H1 (cell line): Measurements from ENCODE around the gene CCDC127. TPM values are rescaled to one million over a fixed set of nuclear protein-coding genes. Genes with fewer than 3 reads are reported as not detected.

Experiments used
- CTCF ChIA-PET: fragments of 300-600 bp; sonication (Branson Sonifier 250); formaldehyde crosslinking; loops from one replicate; lab custom pipeline; 2021; ENCODE audit not compliant: partially characterized antibody; lab: Charles Lee
- POLR2A ChIA-PET: fragments of 300-600 bp; sonication (Branson Sonifier 250); formaldehyde crosslinking; loops from one replicate; lab custom pipeline; 2021; ENCODE audit warnings: inconsistent platforms; ENCODE audit not compliant: partially characterized antibody; lab: Charles Lee
- DNase-seq, 2 experiments: peaks; one replicate each; pipeline versions ENCODE4 v3.0.0 to v3.0.0-alpha.2; 2010 to 2022; ENCODE audit warnings: low spot score in 2 of 2, low read depth in 1 of 2, mixed read lengths in 1 of 2
- FAIRE-seq: peaks from 2 replicates; lab custom pipeline; 2011; peaks lifted over from hg19 to GRCh38; lab: Jason Lieb, UNC
- H2AFZ ChIP-seq: 2 replicates; pipeline ENCODE4 v1.8.1; 2012; ENCODE audit warnings: low read length, inconsistent platforms
- H2AK5ac ChIP-seq: 2 replicates; pipeline ENCODE4 v1.6.1; 2013; ENCODE audit warnings: low read depth, low read length
- H2BK120ac ChIP-seq: replicated peaks from 2 replicates; pipeline ENCODE3; 2013; ENCODE audit warnings: low read depth, low read length, inconsistent platforms
- H2BK12ac ChIP-seq: 2 replicates; pipeline ENCODE4 v1.6.1; 2013; ENCODE audit warnings: low read depth, low read length
- H2BK15ac ChIP-seq: 2 replicates; pipeline ENCODE4 v1.6.1; 2013; ENCODE audit warnings: low read length
- H2BK20ac ChIP-seq: 2 replicates; pipeline ENCODE4 v1.6.1; 2013; ENCODE audit warnings: low read length
- H2BK5ac ChIP-seq: 2 replicates; pipeline ENCODE4 v1.6.1; 2013; ENCODE audit warnings: low read depth, low read length
- H3K14ac ChIP-seq: 2 replicates; pipeline ENCODE4 v1.6.1; 2013; ENCODE audit warnings: inconsistent platforms; ENCODE audit not compliant: insufficient read length
- H3K18ac ChIP-seq: 2 replicates; pipeline ENCODE4 v1.6.1; 2013; ENCODE audit warnings: low read length; ENCODE audit errors: extremely low read depth
- H3K23ac ChIP-seq: 2 replicates; pipeline ENCODE4 v1.6.1; 2013; ENCODE audit warnings: inconsistent platforms; ENCODE audit not compliant: insufficient read length
- H3K23me2 ChIP-seq: 2 replicates; pipeline ENCODE4 v1.6.1; 2013; ENCODE audit warnings: low read depth, low read length
- H3K27ac ChIP-seq: 2 replicates; pipeline ENCODE4 v1.6.1; 2011; ENCODE audit warnings: low read depth, low read length, inconsistent platforms
- H3K27me3 ChIP-seq, 4 experiments: replicated peaks in 1 of 4; 1 replicate in 1 of 4; 2 replicates in 3 of 4; pipeline versions ENCODE4 v1.6.1 to v1.8.1; 2011 to 2013; ENCODE audit warnings: low read length in 3 of 4, mild to moderate bottlenecking in 3 of 4, inconsistent platforms in 2 of 4, mixed read lengths in 2 of 4, moderate library complexity in 1 of 4; ENCODE audit not compliant: control insufficient read depth in 3 of 4, insufficient read depth in 3 of 4; ENCODE audit errors: extremely low read depth in 1 of 4
- H3K36me3 ChIP-seq, 4 experiments: 2 replicates each; pipeline versions ENCODE4 v1.6.1 to v1.8.1; 2011 to 2013; ENCODE audit warnings: mild to moderate bottlenecking in 4 of 4, low read length in 3 of 4, moderate library complexity in 2 of 4, control low read depth in 1 of 4, inconsistent platforms in 1 of 4; ENCODE audit not compliant: insufficient read depth in 4 of 4, control insufficient read depth in 2 of 4
- H3K4ac ChIP-seq: replicated peaks from 2 replicates; pipeline ENCODE3; 2013; ENCODE audit warnings: low read length, low read depth, mixed read lengths, inconsistent platforms; ENCODE audit not compliant: insufficient read length
- H3K4me1 ChIP-seq, 4 experiments: replicated peaks in 1 of 4; 1 replicate in 1 of 4; 2 replicates in 3 of 4; pipeline versions ENCODE4 v1.6.1 to v1.8.1; 2011 to 2013; ENCODE audit warnings: low read length in 3 of 4, inconsistent platforms in 2 of 4, mixed read lengths in 1 of 4; ENCODE audit not compliant: insufficient read depth in 4 of 4, control insufficient read depth in 3 of 4
- H3K4me2 ChIP-seq, 2 experiments: 2 replicates each; pipeline versions ENCODE4 v1.6.1 to v1.8.1; 2011 to 2013; ENCODE audit warnings: low read depth in 2 of 2, low read length in 2 of 2, control low read depth in 1 of 2, inconsistent platforms in 1 of 2, mild to moderate bottlenecking in 1 of 2; ENCODE audit not compliant: insufficient read depth in 1 of 2
- H3K4me3 ChIP-seq, 4 experiments: fragments of 200-600, 300-600 bp in 1 of 4; sonication (generic), shearing (Covaris generic), sonication (Bioruptor Twin) in 1 of 4; 2 replicates each; pipeline versions ENCODE4 v1.5.1 to v1.8.1; 2011 to 2016; ENCODE audit warnings: low read length in 4 of 4, low read depth in 3 of 4, control low read depth in 2 of 4, inconsistent platforms in 2 of 4, mild to moderate bottlenecking in 2 of 4, mixed read lengths in 1 of 4, moderate library complexity in 1 of 4; ENCODE audit not compliant: insufficient read depth in 2 of 4; ENCODE audit errors: extremely low read depth in 1 of 4
- H3K56ac ChIP-seq: replicated peaks from 2 replicates; pipeline ENCODE3; 2013; ENCODE audit warnings: low read depth, mild to moderate bottlenecking, mixed read lengths, low read length, inconsistent platforms; ENCODE audit not compliant: insufficient read length
- H3K79me1 ChIP-seq: 2 replicates; pipeline ENCODE4 v1.6.1; 2013; ENCODE audit warnings: low read depth, low read length, control low read depth
- H3K79me2 ChIP-seq, 2 experiments: 2 replicates each; pipeline versions ENCODE4 v1.6.1 to v1.8.1; 2012 to 2013; ENCODE audit warnings: low read length in 2 of 2, mild to moderate bottlenecking in 2 of 2, inconsistent platforms in 1 of 2; ENCODE audit not compliant: insufficient read depth in 2 of 2, control insufficient read depth in 1 of 2
- H3K9ac ChIP-seq, 4 experiments: replicated peaks in 1 of 4; 1 replicate in 1 of 4; 2 replicates in 3 of 4; pipeline versions ENCODE4 v1.6.1 to v1.8.1; 2011 to 2013; ENCODE audit warnings: low read depth in 3 of 4, low read length in 3 of 4, control low read depth in 2 of 4, mild to moderate bottlenecking in 2 of 4, moderate library complexity in 2 of 4, inconsistent platforms in 1 of 4; ENCODE audit errors: extremely low read depth in 1 of 4
- H3K9me3 ChIP-seq, 2 experiments: 2 replicates each; pipeline versions ENCODE4 v1.6.1 to v1.8.1; 2012 to 2013; ENCODE audit warnings: mild to moderate bottlenecking in 2 of 2, moderate library complexity in 2 of 2, control low read depth in 1 of 2, inconsistent platforms in 1 of 2, low read depth in 1 of 2, low read length in 1 of 2, mixed read lengths in 1 of 2; ENCODE audit not compliant: insufficient read depth in 2 of 2
- H4K20me1 ChIP-seq, 2 experiments: replicated peaks in 1 of 2; 2 replicates each; pipeline versions ENCODE3 to v1.8.1; 2011 to 2013; ENCODE audit warnings: inconsistent platforms in 2 of 2, low read length in 2 of 2, mild to moderate bottlenecking in 1 of 2; ENCODE audit not compliant: insufficient read depth in 2 of 2, control insufficient read depth in 1 of 2
- H4K5ac ChIP-seq: 2 replicates; pipeline ENCODE4 v1.6.1; 2013; ENCODE audit warnings: low read length, low read depth, mixed read lengths, inconsistent platforms; ENCODE audit not compliant: insufficient read length
- H4K8ac ChIP-seq: 2 replicates; pipeline ENCODE4 v1.8.0; 2013; ENCODE audit warnings: mild to moderate bottlenecking, moderate library complexity, low read length, inconsistent platforms; ENCODE audit not compliant: insufficient read depth; ENCODE audit errors: extremely low read depth
- H4K91ac ChIP-seq: replicated peaks from 2 replicates; pipeline ENCODE3; 2013; ENCODE audit warnings: low read length, mixed read lengths, inconsistent platforms; ENCODE audit not compliant: insufficient read length
- BACH1 ChIP-seq: IDR thresholded peaks from 2 replicates; pipeline ENCODE4 v1.6.1; 2012; ENCODE audit warnings: low read length, improper control_type of control experiment
- BCL11A ChIP-seq, 2 experiments: IDR thresholded peaks; one replicate each; pipeline ENCODE4 v1.6.1; 2011; ENCODE audit warnings: low read depth in 2 of 2, low read length in 2 of 2, mild to moderate bottlenecking in 2 of 2
- FOSL1 ChIP-seq: IDR thresholded peaks from 2 replicates; pipeline ENCODE4 v1.6.1; 2011; ENCODE audit warnings: mild to moderate bottlenecking, low read depth, low read length, moderate library complexity; ENCODE audit not compliant: insufficient read depth
- POU5F1 ChIP-seq: IDR thresholded peaks from 2 replicates; pipeline ENCODE4 v1.6.1; 2011; ENCODE audit warnings: low read depth, mild to moderate bottlenecking, low read length, moderate library complexity
- SP2 ChIP-seq: IDR thresholded peaks from 2 replicates; pipeline ENCODE4 v1.6.1; 2012; ENCODE audit warnings: mild to moderate bottlenecking, low read length, inconsistent platforms
- SP4 ChIP-seq: IDR thresholded peaks from 2 replicates; pipeline ENCODE4 v1.6.1; 2012; ENCODE audit warnings: low read length, inconsistent platforms
- WGBS, 2 experiments: shearing (Covaris generic) in 1 of 2; methylation state at CpG; one replicate each; pipeline versions ENCODE4 v1.1.6 to v1.1.7; 2013 to 2015; ENCODE audit warnings: low lambda C conversion rate in 2 of 2, mixed read lengths in 2 of 2, inconsistent platforms in 1 of 2, low coverage in 1 of 2, missing lambda C conversion rate in 1 of 2; ENCODE audit not compliant: insufficient replicate concordance in 2 of 2, insufficient coverage in 1 of 2, insufficient read length in 1 of 2; ENCODE audit errors: extremely low coverage in 1 of 2, missing lambda C conversion rate in 1 of 2; 5-methylcytosine and 5-hydroxymethylcytosine counted together
- polyA plus RNA-seq, 7 experiments: library from polyadenylated mRNA; depleted of rRNA in 3 of 7; stranded (reverse) in 5 of 7; unstranded in 2 of 7; fragments of >200 nt in 5 of 7; fragments of 200-250 nt in 2 of 7; gene quantifications; 1 replicate in 5 of 7; 2 replicates in 1 of 7; 4 replicates in 1 of 7; pipeline versions ENCODE4 v1.2.1 to v1.2.3, GENCODE V29; 2011 to 2013; ENCODE audit warnings: missing spikeins in 2 of 7, mixed read lengths in 2 of 7
- total RNA-seq: library from RNA; stranded (reverse); fragmentation: NEBNext Ultra II Directional; extraction: Animal tissue kit (Norgen Biotek cat#: 25700); gene quantifications from 2 replicates; pipeline ENCODE4 v1.2.1, GENCODE V29; 2021

CCDC127 gene
- total and polyA plus RNA-seq, 2 of the 8 experiments (the other 6 are each of a cell fraction or from before 2014, with no cell fraction given), result 2.9 to 8.0 TPM

DNA sequence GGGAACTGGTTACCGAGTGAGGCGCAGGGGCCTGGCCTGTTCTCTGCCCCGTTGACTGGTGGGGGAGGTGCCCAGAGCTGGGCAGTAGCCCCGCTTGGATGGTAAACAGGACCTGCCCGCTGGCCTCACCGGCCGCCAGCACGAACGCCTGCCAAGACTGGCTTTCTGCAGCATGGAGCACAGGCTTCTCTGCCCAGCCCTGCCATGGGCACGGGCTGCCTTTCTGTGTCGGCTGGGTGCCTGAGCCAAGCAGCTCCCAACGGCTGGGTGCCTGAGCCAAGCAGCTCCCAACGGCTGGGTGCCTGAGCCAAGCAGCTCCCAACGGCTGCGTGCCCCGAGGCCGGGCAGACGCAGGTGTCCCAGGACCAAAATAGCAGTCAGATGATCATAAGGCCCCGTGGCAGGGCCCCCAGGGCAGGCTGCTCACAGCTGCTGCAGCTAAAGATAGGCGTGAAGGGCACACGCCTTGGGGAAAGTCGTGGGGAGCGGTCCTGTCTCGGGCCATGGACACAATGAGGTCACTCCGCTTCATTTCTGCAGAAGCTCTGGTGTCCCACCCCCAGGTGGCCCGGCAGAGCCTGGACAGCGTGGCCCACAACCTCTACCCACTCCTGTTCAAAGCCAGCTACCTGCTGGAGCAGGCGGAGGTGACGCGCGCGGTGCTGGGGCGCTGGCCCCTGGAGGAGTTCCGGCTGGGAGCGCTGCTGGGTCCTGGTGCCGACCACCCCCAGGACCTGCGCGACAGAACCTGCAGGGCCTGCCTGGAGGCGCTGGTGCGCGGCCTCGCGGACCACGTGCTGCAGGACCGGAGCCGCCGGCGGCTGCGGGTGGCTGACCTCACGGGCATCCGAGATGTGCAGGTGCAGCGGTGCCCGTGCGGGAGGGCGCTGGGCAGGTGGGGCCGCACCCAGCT, 26.7 kb downstream of the CCDC127 start, which contains the start of gene LRRC14B:
Gene LRRC14B (plus strand): TSS at position 460 of the 913 bp plus-strand sequence. CDS start 44 bp downstream, at position 504.
- Histone ChIP-seq H3K27me3 (no peaks in the 10 kb centered on the region), H2AK5ac (no peak within 1 kb of the TSS), H2BK12ac (no peak within 1 kb of the TSS), H3K14ac (no peak within 1 kb of the TSS), H3K27ac (no peak within 1 kb of the TSS), H2BK15ac (no peak within 1 kb of the TSS), H3K56ac (no peak within 1 kb of the TSS), H3K36me3 (no peaks in the 10 kb centered on the region), H3K18ac (no peak within 1 kb of the TSS), H3K4me3 (no peak within 1 kb of the TSS), H2BK120ac (no peak within 1 kb of the TSS), H3K4me1 (peaks cover 0 to 12% (median 9%) of the 10 kb centered on the region in 4 experiments; a peak in 5 of 7 replicates), H2AFZ (no peak within 1 kb of the TSS), H2BK20ac (no peak within 1 kb of the TSS), H3K4ac (no peak within 1 kb of the TSS), H4K91ac (no peak within 1 kb of the TSS), H3K9ac (no peak within 1 kb of the TSS), H3K9me3 (no peaks in the 10 kb centered on the region), H3K23me2 (no peaks in the 10 kb centered on the region), H3K4me2 (no peak within 1 kb of the TSS), H3K79me2 (no peaks in the 10 kb centered on the region), H4K20me1 (peaks cover 3 to 12% of the 10 kb centered on the region in 2 experiments), H4K8ac (no peak within 1 kb of the TSS), H4K5ac (no peak within 1 kb of the TSS), H3K79me1 (no peaks in the 10 kb centered on the region; the same call in 1 of the 2 replicates), H2BK5ac (no peak within 1 kb of the TSS), H3K23ac (no peak within 1 kb of the TSS)
- no peak for TF ChIP-seq BACH1
- no peak for TF ChIP-seq POU5F1
- no peak for TF ChIP-seq BCL11A (IDR thresholded peaks at IDR 0.05; ENCODE audit: low read depth in 2 of 2, low read length in 2 of 2)
- no peak for TF ChIP-seq SP2
- no peak for TF ChIP-seq FOSL1
- no peak for TF ChIP-seq SP4
- ChIA-PET POLR2A (interaction anchor here (0.6 to 3.1 kb wide), 7 partner anchors 10 to 110 kb away, joined by 3 to 11 read pairs (median 3); partner anchors contain the start of genes CCDC127 and SDHA), CTCF (interaction anchor here (0.5 to 2.2 kb wide), 13 partner anchors 11 to 1427 kb away, joined by 3 to 7 read pairs (median 3); partner anchors contain the start of genes CCDC127 and SDHA)
- no peak for DNase-seq
- 87% methylated on average over 50 of the region's 56 CpGs; no CpG with 5 or more reads in 1 of the 2 experiments for WGBS, 2 experiments
- FAIRE-seq, result no peak
